ENCODE data around the gene LSM4. TPM values are rescaled to one million over a fixed set of nuclear protein-coding genes. Genes with fewer than 3 reads are reported as not detected.
A peak's percentile ranks its signal among the peaks of the same experiment; 100 is the strongest.

LSM4 gene
- total RNA-seq, 1 experiment from 2014 or later = 115 TPM

- BruUV-seq (replicated peaks) = no TSS peak
- Mint-ChIP-seq H3K4me3 (ENCODE audit: low read depth, unreplicated experiment) (no peak overlapping the region), H3K27me3 (ENCODE audit: unreplicated experiment) (no peaks in the 10 kb centered on the region), H3K9me3 (ENCODE audit: low read depth, unreplicated experiment) (no peaks in the 10 kb centered on the region), H3K27ac (ENCODE audit: unreplicated experiment) (no peak overlapping the region), H3K36me3 (ENCODE audit: insufficient read depth, unreplicated experiment) (peaks cover 13% of the 10 kb centered on the region), H3K4me1 (ENCODE audit: low read depth, unreplicated experiment) (peaks cover 18% of the 10 kb centered on the region)
- intact Hi-C loops (cut with micrococcal nuclease; ENCODE audit: unreplicated experiment) = no loop called here
- CTCF ChIA-PET = no interaction called here
- DNase-seq = no peak
- TF ChIP-seq, protein P1, sequence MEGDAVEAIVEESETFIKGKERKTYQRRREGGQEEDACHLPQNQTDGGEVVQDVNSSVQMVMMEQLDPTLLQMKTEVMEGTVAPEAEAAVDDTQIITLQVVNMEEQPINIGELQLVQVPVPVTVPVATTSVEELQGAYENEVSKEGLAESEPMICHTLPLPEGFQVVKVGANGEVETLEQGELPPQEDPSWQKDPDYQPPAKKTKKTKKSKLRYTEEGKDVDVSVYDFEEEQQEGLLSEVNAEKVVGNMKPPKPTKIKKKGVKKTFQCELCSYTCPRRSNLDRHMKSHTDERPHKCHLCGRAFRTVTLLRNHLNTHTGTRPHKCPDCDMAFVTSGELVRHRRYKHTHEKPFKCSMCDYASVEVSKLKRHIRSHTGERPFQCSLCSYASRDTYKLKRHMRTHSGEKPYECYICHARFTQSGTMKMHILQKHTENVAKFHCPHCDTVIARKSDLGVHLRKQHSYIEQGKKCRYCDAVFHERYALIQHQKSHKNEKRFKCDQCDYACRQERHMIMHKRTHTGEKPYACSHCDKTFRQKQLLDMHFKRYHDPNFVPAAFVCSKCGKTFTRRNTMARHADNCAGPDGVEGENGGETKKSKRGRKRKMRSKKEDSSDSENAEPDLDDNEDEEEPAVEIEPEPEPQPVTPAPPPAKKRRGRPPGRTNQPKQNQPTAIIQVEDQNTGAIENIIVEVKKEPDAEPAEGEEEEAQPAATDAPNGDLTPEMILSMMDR (IDR thresholded peaks at IDR 0.05; ENCODE audit: unreplicated experiment) = no peak
Observed at GRCh38 chr19:18294467-18294864, 28.4 kb downstream of the LSM4 start.

- CTCF ChIA-PET = interaction anchor here (1.8 kb wide), 1 partner anchor 14 kb away, joined by 6 read pairs; no protein-coding TSS in a partner anchor
- no peak overlapping the region for H3K4me3 Mint-ChIP-seq (ENCODE audit: low read depth, unreplicated experiment)
- H3K4me1 Mint-ChIP-seq (ENCODE audit: low read depth, unreplicated experiment) = peaks cover 18% of the 10 kb centered on the region
- H3K9me3 Mint-ChIP-seq (ENCODE audit: low read depth, unreplicated experiment) = no peaks in the 10 kb centered on the region
- TF ChIP-seq, protein P1 (IDR thresholded peaks at IDR 0.05; ENCODE audit: unreplicated experiment) = no peak
- no TSS peak for BruUV-seq (replicated peaks)
- DNase-seq = no peak
- H3K27me3 Mint-ChIP-seq (ENCODE audit: unreplicated experiment) = no peaks in the 10 kb centered on the region
- H3K36me3 Mint-ChIP-seq (ENCODE audit: insufficient read depth, unreplicated experiment) = peaks cover 13% of the 10 kb centered on the region
- intact Hi-C loops (cut with micrococcal nuclease; ENCODE audit: unreplicated experiment) = no loop called here
- no peak overlapping the region for H3K27ac Mint-ChIP-seq (ENCODE audit: unreplicated experiment)
Observed at GRCh38 chr19:18293642-18294466, 29.0 kb downstream of the LSM4 start.

- Mint-ChIP-seq H3K9me3 (ENCODE audit: low read depth, unreplicated experiment) (no peaks in the 10 kb centered on the region), H3K27ac (ENCODE audit: unreplicated experiment) (peak overlapping the region; percentile 23), H3K4me3 (ENCODE audit: low read depth, unreplicated experiment) (peak overlapping the region; percentile 72), H3K36me3 (ENCODE audit: insufficient read depth, unreplicated experiment) (peaks cover 13% of the 10 kb centered on the region), H3K27me3 (ENCODE audit: unreplicated experiment) (no peaks in the 10 kb centered on the region), H3K4me1 (ENCODE audit: low read depth, unreplicated experiment) (peaks cover 18% of the 10 kb centered on the region)
- TF ChIP-seq, protein P1 (IDR thresholded peaks at IDR 0.05; ENCODE audit: unreplicated experiment) = no peak
- peak; percentile 34 for DNase-seq
- no TSS peak for BruUV-seq (replicated peaks)
- intact Hi-C loops (cut with micrococcal nuclease; ENCODE audit: unreplicated experiment) = no loop called here
- CTCF ChIA-PET = interaction anchor here (0.5 to 1.8 kb wide), 4 partner anchors 12 to 94 kb away, joined by 3 to 6 read pairs (median 4); no protein-coding TSS in a partner anchor
Observed at GRCh38 chr19:18292810-18293641, 29.9 kb downstream of the LSM4 start.

GRCh38 chr19:18292462-18292809 is 30.4 kb downstream of the LSM4 start:
- H3K4me1 Mint-ChIP-seq (ENCODE audit: low read depth, unreplicated experiment) = peaks cover 18% of the 10 kb centered on the region

More at GRCh38 chr19:18292462-18292809, 30.4 kb downstream of the LSM4 start:
- no peak for DNase-seq
- CTCF ChIA-PET = interaction anchor here (0.5 to 1.8 kb wide), 3 partner anchors 13 to 95 kb away, joined by 4 to 6 read pairs (median 4); no protein-coding TSS in a partner anchor
- Mint-ChIP-seq H3K4me3 (ENCODE audit: low read depth, unreplicated experiment) (peak overlapping the region; percentile 72), H3K9me3 (ENCODE audit: low read depth, unreplicated experiment) (no peaks in the 10 kb centered on the region), H3K27me3 (ENCODE audit: unreplicated experiment) (no peaks in the 10 kb centered on the region), H3K27ac (ENCODE audit: unreplicated experiment) (no peak overlapping the region), H3K36me3 (ENCODE audit: insufficient read depth, unreplicated experiment) (peaks cover 13% of the 10 kb centered on the region)
- TF ChIP-seq, protein P1 (IDR thresholded peaks at IDR 0.05; ENCODE audit: unreplicated experiment) = no peak
- intact Hi-C loops (cut with micrococcal nuclease; ENCODE audit: unreplicated experiment) = no loop called here
- BruUV-seq (replicated peaks) = no TSS peak
